HFF-Myc (cell line): Measurements from ENCODE around the gene TAF11L2.
"Not testable (repeated sequence)": the region's sequence is repeated elsewhere in the genome, so short reads cannot be mapped to it uniquely, and the experiment has no call there.

Experiments used
- DNase-seq: peaks from one replicate; pipeline ENCODE4 v3.0.0-alpha.2; 2011; ENCODE audit warnings: low read depth; ENCODE audit errors: extremely low read depth
- H3K4me3 ChIP-seq: replicated peaks from 2 replicates; pipeline ENCODE4 v1.5.1; 2011; ENCODE audit warnings: low read depth, mild to moderate bottlenecking, control low read depth, low read length
- CTCF ChIP-seq: IDR thresholded peaks from 2 replicates; pipeline ENCODE4 v1.5.1; 2012; ENCODE audit warnings: mild to moderate bottlenecking, low read depth, low read length, control low read depth; ENCODE audit errors: missing control alignments

TAF11L2 gene

GRCh38 chr5:17497446-17497845 is 585 bp upstream of the TAF11L2 start:
- TF ChIP-seq CTCF: no peak
- DNase-seq: no peak
- no peak overlapping the region for H3K4me3 ChIP-seq

- no peak overlapping the region for H3K4me3 ChIP-seq
- no peak for DNase-seq
- no peak for TF ChIP-seq CTCF
These were observed 13.8 kb downstream of the TAF11L2 start for GRCh38 chr5:17511775-17512325.

GRCh38 chr5:17517526-17517925 is 19.5 kb downstream of the TAF11L2 start:
- not testable (repeated sequence) for DNase-seq, H3K4me3 ChIP-seq

- DNase-seq, H3K4me3 ChIP-seq: not testable (repeated sequence)
These were observed 20.0 kb downstream of the TAF11L2 start, which contains the start of gene TAF11L3 for GRCh38 chr5:17518067-17518466. TAF11L3 (plus strand) TSS chr5:17518367.

- H3K4me3 ChIP-seq, DNase-seq: not testable (repeated sequence)
These were observed 21.5 kb downstream of the TAF11L2 start for GRCh38 chr5:17519508-17519907.

- H3K4me3 ChIP-seq, DNase-seq: not testable (repeated sequence)
These were observed 23.5 kb downstream of the TAF11L2 start, which contains the start of gene TAF11L4 for GRCh38 chr5:17521501-17521900. TAF11L4 (plus strand) TSS chr5:17521801.

GRCh38 chr5:17524935-17525334 is 26.9 kb downstream of the TAF11L2 start, which contains the start of gene TAF11L5:
TAF11L5 (plus strand) TSS chr5:17525235.
- H3K4me3 ChIP-seq, DNase-seq: not testable (repeated sequence)

- not testable (repeated sequence) for H3K4me3 ChIP-seq, DNase-seq
These were observed 28.5 kb downstream of the TAF11L2 start for GRCh38 chr5:17526504-17526903.

- not testable (repeated sequence) for H3K4me3 ChIP-seq, DNase-seq
These were observed 30.3 kb downstream of the TAF11L2 start, which contains the start of gene TAF11L6 for GRCh38 chr5:17528369-17528768. TAF11L6 (plus strand) TSS chr5:17528669.
